Stimulated activated naive CD4-positive, alpha-beta T cell treated with Interleukin-2 at 50 U/mL for 16 hours (primary cell): ENCODE data around the gene PARD3B.

Experiments
- DNase-seq: peaks from one replicate; lab custom pipeline; 2025; lab: John Stamatoyannopoulos, UW

PARD3B gene

GRCh38 chr2:205010196-205010595, 464.9 kb downstream of the PARD3B start:
- DNase-seq = no peak

- no peak for DNase-seq
Measured at GRCh38 chr2:205011031-205011430, 465.8 kb downstream of the PARD3B start.

- no peak for DNase-seq
Measured at GRCh38 chr2:205012961-205013360, 467.7 kb downstream of the PARD3B start.

GRCh38 chr2:205013586-205013985, 468.3 kb downstream of the PARD3B start:
- DNase-seq = no peak

GRCh38 chr2:205014201-205014600, 468.9 kb downstream of the PARD3B start:
- no peak for DNase-seq

- no peak for DNase-seq
Measured at GRCh38 chr2:205017381-205017780, 472.1 kb downstream of the PARD3B start.

GRCh38 chr2:205017912-205018311, 472.6 kb downstream of the PARD3B start:
- no peak for DNase-seq

GRCh38 chr2:205020673-205021072, 475.4 kb downstream of the PARD3B start:
- no peak for DNase-seq

GRCh38 chr2:205022841-205023240, 477.6 kb downstream of the PARD3B start:
- no peak for DNase-seq

GRCh38 chr2:205024822-205025518, 479.7 kb downstream of the PARD3B start:
- DNase-seq = peak; percentile 37

GRCh38 chr2:205025580-205026240, 480.4 kb downstream of the PARD3B start:
- DNase-seq = no peak

- DNase-seq = no peak
Measured at GRCh38 chr2:205030695-205031094, 485.4 kb downstream of the PARD3B start.

- no peak for DNase-seq
Measured at GRCh38 chr2:205032093-205032551, 486.8 kb downstream of the PARD3B start.

- no peak for DNase-seq
Measured at GRCh38 chr2:205033431-205033830, 488.2 kb downstream of the PARD3B start.

- DNase-seq = no peak
Measured at GRCh38 chr2:205034034-205034433, 488.8 kb downstream of the PARD3B start.

- DNase-seq = no peak
Measured at GRCh38 chr2:205040323-205040722, 495.0 kb downstream of the PARD3B start.

- no peak for DNase-seq
Measured at GRCh38 chr2:205041472-205042130, 496.3 kb downstream of the PARD3B start.

GRCh38 chr2:205043285-205043684, 498.0 kb downstream of the PARD3B start:
- no peak for DNase-seq

GRCh38 chr2:205045706-205046105, 500.4 kb downstream of the PARD3B start:
- DNase-seq = no peak

- DNase-seq = no peak
Measured at GRCh38 chr2:205047273-205047839, 502.1 kb downstream of the PARD3B start.

GRCh38 chr2:205051417-205051816, 506.1 kb downstream of the PARD3B start:
- no peak for DNase-seq

GRCh38 chr2:205052781-205053180, 507.5 kb downstream of the PARD3B start:
- DNase-seq = no peak
